ENCODE measurements around the gene P4HTM. TPM values are rescaled to one million over a fixed set of nuclear protein-coding genes. Genes with fewer than 3 reads are reported as not detected.

Gene P4HTM
- polyA plus RNA-seq, 3 donors, result 14.9 to 40.0 (median 18.1) TPM

DNA sequence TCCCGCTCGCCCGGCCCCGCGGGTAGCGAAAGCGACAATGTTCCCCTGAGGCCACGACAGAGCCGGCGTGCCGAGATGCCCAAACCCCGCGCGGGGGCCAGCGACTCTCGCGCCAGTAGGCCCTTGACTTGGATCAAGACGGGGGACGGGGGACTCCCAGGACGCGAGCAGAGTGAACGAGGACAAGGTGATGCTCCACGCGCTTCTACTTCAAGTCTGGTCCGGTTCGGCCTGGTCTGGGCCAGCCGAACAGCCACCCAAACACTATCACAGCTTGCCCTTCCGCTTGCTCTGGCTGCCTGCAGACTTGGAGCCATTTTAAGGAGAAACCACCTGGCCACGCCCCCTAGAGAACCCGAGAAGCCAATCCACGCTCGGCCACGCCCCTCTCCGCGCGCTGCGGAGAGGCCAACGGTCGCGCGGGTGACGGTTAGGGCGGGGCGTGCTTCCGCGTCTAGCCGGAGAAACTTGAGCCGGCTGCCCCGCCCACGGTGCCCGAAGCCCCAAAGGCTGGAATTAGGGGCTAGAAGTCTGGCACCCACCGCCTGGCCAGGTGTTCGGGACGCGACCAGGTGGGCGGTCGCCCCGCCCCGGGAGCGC lies 31.3 kb downstream of the P4HTM start:
- Mint-ChIP-seq H3K36me3 (peaks cover 31 to 35% of the 10 kb centered on the region in 2 donors), H3K4me3 (peak overlapping the region; percentile 90 to 92), H3K4me1 (peaks cover 34% of the 10 kb centered on the region), H3K27ac (peak overlapping the region; percentile 96 to 99 (median 98)), H3K27me3 (ENCODE audit: low read depth in 3 of 3) (peaks cover 0 to 2% (median 0%) of the 10 kb centered on the region in 3 donors), H3K9me3 (no peaks in the 10 kb centered on the region)
- intact Hi-C loops (cut with micrococcal nuclease), result loop anchor here (1.0 to 5.0 kb wide), 3 partner anchors 8 to 71 kb away; partner anchors contain the start of genes QRICH1 (in 2 of the 2) and IMPDH2 (in 1 of the 2)
- WGBS (ENCODE audit: insufficient coverage), result under 1% methylated on average over 60 of the region's 60 CpGs
- H3K36me3 ChIP-seq (replicated peaks in 1 of 2; ENCODE audit: control insufficient read depth in 1 of 2, insufficient read depth in 2 of 2, low read length in 2 of 2), result peaks cover 29 to 39% of the 10 kb centered on the region in 2 donors
- no peaks in the 10 kb centered on the region for H3K27me3 ChIP-seq (ENCODE audit: control insufficient read depth in 2 of 2, insufficient read depth in 2 of 2, low read length in 2 of 2)
- H3K4me3 ChIP-seq (replicated peaks in 1 of 3; ENCODE audit: low read depth in 2 of 3, low read length in 3 of 3), result peak overlapping the region; percentile 71 to 90 (median 84)
- H3K4me2 ChIP-seq (replicated peaks; ENCODE audit: extremely low read depth, low read length, poor library complexity, severe bottlenecking), result peak overlapping the region; percentile 94
- peaks cover 41 to 50% of the 10 kb centered on the region in 2 donors for H3K4me1 ChIP-seq (ENCODE audit: control insufficient read depth in 1 of 2, insufficient read depth in 2 of 2, low read length in 2 of 2)
- H3K79me2 ChIP-seq (ENCODE audit: insufficient read depth, low read length), result peaks cover 62% of the 10 kb centered on the region
- H4K20me1 ChIP-seq (ENCODE audit: insufficient read depth, low read length), result peaks cover 7% of the 10 kb centered on the region
- H3K9ac ChIP-seq (ENCODE audit: insufficient read depth, low read length, poor library complexity, severe bottlenecking), result peak overlapping the region; percentile 98
- peak; percentile 97 to 99 (median 98) for DNase-seq
- TF ChIP-seq, protein P1, sequence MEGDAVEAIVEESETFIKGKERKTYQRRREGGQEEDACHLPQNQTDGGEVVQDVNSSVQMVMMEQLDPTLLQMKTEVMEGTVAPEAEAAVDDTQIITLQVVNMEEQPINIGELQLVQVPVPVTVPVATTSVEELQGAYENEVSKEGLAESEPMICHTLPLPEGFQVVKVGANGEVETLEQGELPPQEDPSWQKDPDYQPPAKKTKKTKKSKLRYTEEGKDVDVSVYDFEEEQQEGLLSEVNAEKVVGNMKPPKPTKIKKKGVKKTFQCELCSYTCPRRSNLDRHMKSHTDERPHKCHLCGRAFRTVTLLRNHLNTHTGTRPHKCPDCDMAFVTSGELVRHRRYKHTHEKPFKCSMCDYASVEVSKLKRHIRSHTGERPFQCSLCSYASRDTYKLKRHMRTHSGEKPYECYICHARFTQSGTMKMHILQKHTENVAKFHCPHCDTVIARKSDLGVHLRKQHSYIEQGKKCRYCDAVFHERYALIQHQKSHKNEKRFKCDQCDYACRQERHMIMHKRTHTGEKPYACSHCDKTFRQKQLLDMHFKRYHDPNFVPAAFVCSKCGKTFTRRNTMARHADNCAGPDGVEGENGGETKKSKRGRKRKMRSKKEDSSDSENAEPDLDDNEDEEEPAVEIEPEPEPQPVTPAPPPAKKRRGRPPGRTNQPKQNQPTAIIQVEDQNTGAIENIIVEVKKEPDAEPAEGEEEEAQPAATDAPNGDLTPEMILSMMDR (IDR thresholded peaks at IDR 0.05), result no peak
- peak overlapping the region; percentile 98 for H3K27ac ChIP-seq (ENCODE audit: low read depth in 1 of 2, low read length in 2 of 2)
- peak overlapping the region; percentile 89 for H2AFZ ChIP-seq (ENCODE audit: insufficient read depth, low read depth, low read length, poor library complexity, severe bottlenecking)
- no peaks in the 10 kb centered on the region for H3K9me3 ChIP-seq (replicated peaks in 1 of 2; ENCODE audit: control insufficient read depth in 1 of 2, insufficient read depth in 1 of 2, low read length in 2 of 2)

DNA sequence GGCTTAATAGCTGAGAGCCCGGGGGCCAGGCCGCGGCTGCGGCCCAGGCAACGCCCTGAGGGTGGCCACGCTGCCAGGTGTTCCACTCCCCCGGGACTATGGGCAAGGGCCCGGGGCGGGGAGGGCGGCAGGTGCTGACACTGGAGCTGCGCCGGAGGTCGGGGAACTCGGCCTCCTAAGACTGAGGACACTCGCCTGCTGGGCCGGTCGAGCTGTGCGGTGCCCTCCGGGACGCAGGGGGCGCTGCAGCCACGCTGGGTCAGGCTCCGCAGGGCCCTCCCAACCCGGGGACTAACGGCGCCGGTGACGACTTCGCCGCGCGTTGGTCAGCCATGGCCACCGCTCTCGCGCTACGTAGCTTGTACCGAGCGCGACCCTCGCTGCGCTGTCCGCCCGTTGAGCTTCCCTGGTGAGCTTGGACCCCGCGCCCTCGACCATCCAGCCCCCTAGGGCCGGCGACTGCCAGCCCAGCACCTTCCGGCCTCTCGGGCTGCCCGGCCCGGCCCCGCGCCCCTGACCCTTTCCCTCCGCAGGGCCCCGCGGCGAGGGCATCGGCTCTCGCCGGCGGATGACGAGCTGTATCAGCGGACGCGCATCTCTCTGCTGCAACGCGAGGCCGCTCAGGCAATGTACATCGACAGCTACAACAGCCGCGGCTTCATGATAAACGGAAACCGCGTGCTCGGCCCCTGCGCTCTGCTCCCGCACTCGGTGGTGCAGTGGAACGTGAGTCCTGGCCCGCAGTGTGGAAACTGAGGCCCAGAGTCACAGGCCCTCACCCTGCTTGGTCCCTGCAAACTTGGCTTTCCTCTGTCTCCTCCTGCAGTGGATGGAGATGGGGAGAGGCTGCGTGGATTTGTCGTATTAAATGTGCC lies 32.0 kb downstream of the P4HTM start, which contains the start of gene NDUFAF3:
NDUFAF3 (plus strand) TSS at position 309 of the 875 bp plus-strand sequence; CDS start at position 333, 24 bp downstream.
- H3K27me3 ChIP-seq (ENCODE audit: control insufficient read depth in 2 of 2, insufficient read depth in 2 of 2, low read length in 2 of 2), result no peaks in the 10 kb centered on the region
- Mint-ChIP-seq H3K27me3 (ENCODE audit: low read depth in 3 of 3) (peaks cover 0 to 2% (median 0%) of the 10 kb centered on the region in 3 donors), H3K36me3 (peaks cover 33 to 34% of the 10 kb centered on the region in 2 donors), H3K4me1 (peaks cover 34% of the 10 kb centered on the region), H3K9me3 (no peaks in the 10 kb centered on the region), H3K4me3 (peak within 1 kb of the TSS; percentile 90 to 92), H3K27ac (peak within 1 kb of the TSS; percentile 96 to 99 (median 98))
- H3K4me2 ChIP-seq (replicated peaks; ENCODE audit: extremely low read depth, low read length, poor library complexity, severe bottlenecking), result peak within 1 kb of the TSS; percentile 94
- peak within 1 kb of the TSS; percentile 98 for H3K9ac ChIP-seq (ENCODE audit: insufficient read depth, low read length, poor library complexity, severe bottlenecking)
- peak within 1 kb of the TSS; percentile 98 for H3K27ac ChIP-seq (ENCODE audit: low read depth in 1 of 2, low read length in 2 of 2)
- DNase-seq, result peak; percentile 89 to 93 (median 93)
- TF ChIP-seq, protein P1 (IDR thresholded peaks at IDR 0.05), result peak; percentile 100
- WGBS (ENCODE audit: insufficient coverage), result under 1% methylated on average over 81 of the region's 83 CpGs
- peak within 1 kb of the TSS; percentile 89 for H2AFZ ChIP-seq (ENCODE audit: insufficient read depth, low read depth, low read length, poor library complexity, severe bottlenecking)
- peaks cover 32 to 40% of the 10 kb centered on the region in 2 donors for H3K36me3 ChIP-seq (replicated peaks in 1 of 2; ENCODE audit: control insufficient read depth in 1 of 2, insufficient read depth in 2 of 2, low read length in 2 of 2)
- peaks cover 7% of the 10 kb centered on the region for H4K20me1 ChIP-seq (ENCODE audit: insufficient read depth, low read length)
- H3K4me1 ChIP-seq (ENCODE audit: control insufficient read depth in 1 of 2, insufficient read depth in 2 of 2, low read length in 2 of 2), result peaks cover 41 to 49% of the 10 kb centered on the region in 2 donors
- intact Hi-C loops (cut with micrococcal nuclease), result loop anchor here (1.0 to 5.0 kb wide), 3 partner anchors 7 to 70 kb away; partner anchors contain the start of genes QRICH1 (in 2 of the 2) and IMPDH2 (in 1 of the 2)
- H3K9me3 ChIP-seq (replicated peaks in 1 of 2; ENCODE audit: control insufficient read depth in 1 of 2, insufficient read depth in 1 of 2, low read length in 2 of 2), result no peaks in the 10 kb centered on the region
- peaks cover 62% of the 10 kb centered on the region for H3K79me2 ChIP-seq (ENCODE audit: insufficient read depth, low read length)
- peak within 1 kb of the TSS; percentile 71 to 90 (median 84) for H3K4me3 ChIP-seq (replicated peaks in 1 of 3; ENCODE audit: low read depth in 2 of 3, low read length in 3 of 3)
